Daoy (cell line): ENCODE measurements around the gene ZNF324. TPM values are rescaled to one million over a fixed set of nuclear protein-coding genes. Genes with fewer than 3 reads are reported as not detected.
"Not testable (repeated sequence)": the region's sequence is repeated elsewhere in the genome, so short reads cannot be mapped to it uniquely, and the experiment has no call there.

ENCODE experiments used
- DNase-seq: peaks from one replicate; pipeline ENCODE4 v3.0.0-alpha.2; 2015; ENCODE audit warnings: low read depth
- total RNA-seq: library from RNA; depleted of rRNA; stranded (reverse); fragments of >200 nt; shearing (Covaris generic); gene quantifications from 2 replicates; pipeline ENCODE4 v1.2.3, GENCODE V29; 2014

ZNF324 gene
- total RNA-seq, 1 experiment from 2014 or later: 8.5 TPM

GRCh38 chr19:58500242-58500641, 33.4 kb downstream of the ZNF324 start:
- no peak for DNase-seq

GRCh38 chr19:58507602-58508223, 40.8 kb downstream of the ZNF324 start:
- not testable (repeated sequence) for DNase-seq

GRCh38 chr19:58509731-58510083, 42.8 kb downstream of the ZNF324 start:
- no peak for DNase-seq

- no peak for DNase-seq
Measured at GRCh38 chr19:58510084-58510862, 43.4 kb downstream of the ZNF324 start.

- no peak for DNase-seq
Measured at GRCh38 chr19:58511353-58512208, 44.7 kb downstream of the ZNF324 start, which contains the start of gene SLC27A5. SLC27A5 (minus strand) TSS chr19:58511992; CDS start chr19:58511955, 37 bp downstream.

GRCh38 chr19:58513213-58513693, 46.4 kb downstream of the ZNF324 start:
- DNase-seq: no peak

GRCh38 chr19:58513694-58514563, 47.0 kb downstream of the ZNF324 start:
- peak; percentile 77 for DNase-seq

GRCh38 chr19:58514564-58515022, 47.7 kb downstream of the ZNF324 start:
- DNase-seq: no peak

GRCh38 chr19:58515259-58515658, 48.4 kb downstream of the ZNF324 start:
- no peak for DNase-seq

GRCh38 chr19:58516246-58516836, 49.5 kb downstream of the ZNF324 start:
- DNase-seq: no peak

GRCh38 chr19:58516964-58517833, 50.3 kb downstream of the ZNF324 start:
- no peak for DNase-seq

- DNase-seq: no peak
Measured at GRCh38 chr19:58518256-58519086, 51.6 kb downstream of the ZNF324 start.

- peak; percentile 82 for DNase-seq
Measured at GRCh38 chr19:58519087-58519354, 52.1 kb downstream of the ZNF324 start.

GRCh38 chr19:58519355-58520256, 52.7 kb downstream of the ZNF324 start, which contains the start of gene ZBTB45:
ZBTB45 (minus strand) TSS chr19:58519810; CDS start chr19:58517673, 2,137 bp downstream.
- DNase-seq: peak; percentile 98

- DNase-seq: no peak
Measured at GRCh38 chr19:58520257-58520599, 53.3 kb downstream of the ZNF324 start.

GRCh38 chr19:58521651-58522050, 54.8 kb downstream of the ZNF324 start:
- no peak for DNase-seq

- no peak for DNase-seq
Measured at GRCh38 chr19:58522709-58523108, 55.8 kb downstream of the ZNF324 start.
